GM12872 (cell line): ENCODE data around the gene BPIFB2.

Experiments
- TF ChIP-seq, protein P1 (sequence below): IDR thresholded peaks from 3 replicates; pipeline ENCODE4 v1.5.1; 2011; ENCODE audit warnings: low read depth, mild to moderate bottlenecking, low read length, moderate library complexity; ENCODE audit not compliant: insufficient read depth

The BPIFB2 gene

DNA sequence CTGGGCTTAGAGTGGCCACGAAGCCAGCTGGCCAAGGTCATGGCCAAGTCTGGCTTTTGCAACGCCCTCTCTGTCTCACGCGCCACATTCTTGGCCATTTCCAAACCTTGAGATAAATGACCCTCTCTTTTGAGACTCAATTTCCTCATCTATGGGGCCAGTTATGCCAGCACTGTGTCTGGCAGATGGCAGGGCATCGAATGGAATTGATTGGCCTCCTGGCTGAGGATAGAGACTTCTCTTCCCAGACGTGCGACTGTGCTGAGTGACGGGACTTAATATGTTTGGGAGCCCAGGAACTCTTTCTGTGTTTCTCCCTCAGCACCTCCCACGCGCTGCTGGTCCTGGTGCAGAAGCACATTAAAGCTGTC lies 7.6 kb downstream of the BPIFB2 start:
- TF ChIP-seq, protein P1, sequence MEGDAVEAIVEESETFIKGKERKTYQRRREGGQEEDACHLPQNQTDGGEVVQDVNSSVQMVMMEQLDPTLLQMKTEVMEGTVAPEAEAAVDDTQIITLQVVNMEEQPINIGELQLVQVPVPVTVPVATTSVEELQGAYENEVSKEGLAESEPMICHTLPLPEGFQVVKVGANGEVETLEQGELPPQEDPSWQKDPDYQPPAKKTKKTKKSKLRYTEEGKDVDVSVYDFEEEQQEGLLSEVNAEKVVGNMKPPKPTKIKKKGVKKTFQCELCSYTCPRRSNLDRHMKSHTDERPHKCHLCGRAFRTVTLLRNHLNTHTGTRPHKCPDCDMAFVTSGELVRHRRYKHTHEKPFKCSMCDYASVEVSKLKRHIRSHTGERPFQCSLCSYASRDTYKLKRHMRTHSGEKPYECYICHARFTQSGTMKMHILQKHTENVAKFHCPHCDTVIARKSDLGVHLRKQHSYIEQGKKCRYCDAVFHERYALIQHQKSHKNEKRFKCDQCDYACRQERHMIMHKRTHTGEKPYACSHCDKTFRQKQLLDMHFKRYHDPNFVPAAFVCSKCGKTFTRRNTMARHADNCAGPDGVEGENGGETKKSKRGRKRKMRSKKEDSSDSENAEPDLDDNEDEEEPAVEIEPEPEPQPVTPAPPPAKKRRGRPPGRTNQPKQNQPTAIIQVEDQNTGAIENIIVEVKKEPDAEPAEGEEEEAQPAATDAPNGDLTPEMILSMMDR = no peak

DNA sequence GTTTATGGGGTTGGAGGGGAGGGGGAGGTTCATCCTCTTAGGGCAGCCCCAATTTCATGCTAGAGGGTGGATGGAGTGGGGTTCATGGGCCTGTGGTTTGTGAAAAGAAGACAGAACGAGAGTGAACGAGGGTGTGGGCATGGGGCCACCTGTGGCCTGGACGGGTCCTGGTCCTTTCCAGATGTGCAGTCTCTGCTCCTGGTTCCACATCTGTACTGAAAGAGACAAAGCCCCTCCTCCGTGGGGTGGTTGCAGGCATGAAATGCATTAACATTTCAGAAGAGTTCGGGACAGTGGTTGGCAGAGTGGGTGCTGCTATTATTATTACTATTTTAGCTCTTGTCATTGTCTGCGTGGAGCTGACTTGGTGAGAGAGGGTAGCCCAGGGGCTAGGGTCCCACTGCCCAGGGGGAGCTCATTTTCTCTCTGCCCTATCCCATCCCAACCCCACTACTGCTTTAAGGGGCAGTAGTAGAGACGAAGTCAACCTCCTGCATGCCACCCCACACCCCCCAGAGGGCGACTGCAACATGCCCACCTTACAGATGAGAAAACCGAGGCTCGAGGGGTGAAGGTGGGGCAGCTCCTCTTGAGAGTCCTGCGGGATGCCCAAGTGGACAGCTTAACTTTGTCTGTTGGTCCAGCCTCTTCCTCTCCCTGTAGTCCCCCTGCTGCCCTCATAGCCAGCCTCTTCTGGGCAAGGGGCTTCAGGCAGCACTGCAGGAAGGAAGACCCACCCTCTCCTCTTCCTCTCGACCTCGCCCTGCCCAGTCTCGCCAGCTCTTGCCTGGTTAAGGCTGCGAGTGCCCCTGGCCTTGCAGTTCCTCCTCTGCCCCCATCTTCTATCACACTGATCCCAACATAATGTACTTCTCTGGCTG lies 8.4 kb downstream of the BPIFB2 start:
- TF ChIP-seq, protein P1 = no peak

- TF ChIP-seq, protein P1 = no peak
Observed at GRCh38 chr20:33016581-33017109, 9.1 kb downstream of the BPIFB2 start.

DNA sequence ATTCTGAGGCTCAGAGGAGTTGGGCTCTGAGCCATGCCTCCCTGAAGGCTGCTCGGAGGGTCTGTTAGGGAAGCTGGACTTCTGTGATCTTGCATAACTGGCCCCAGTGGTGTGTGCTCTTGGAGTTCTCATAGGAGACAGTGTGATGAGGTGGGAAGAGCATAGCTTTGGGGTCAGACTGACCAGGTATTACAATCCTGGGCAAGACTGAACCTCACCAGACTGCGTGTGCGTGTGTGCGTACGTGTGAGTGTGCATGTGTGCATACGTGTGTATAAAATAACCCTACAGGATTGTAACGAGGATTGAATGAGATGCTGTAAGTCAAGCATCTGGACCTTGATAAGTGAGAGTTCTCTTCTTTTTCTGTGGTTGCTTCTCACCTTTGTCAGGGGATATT lies 10.0 kb downstream of the BPIFB2 start:
- TF ChIP-seq, protein P1 = no peak

DNA sequence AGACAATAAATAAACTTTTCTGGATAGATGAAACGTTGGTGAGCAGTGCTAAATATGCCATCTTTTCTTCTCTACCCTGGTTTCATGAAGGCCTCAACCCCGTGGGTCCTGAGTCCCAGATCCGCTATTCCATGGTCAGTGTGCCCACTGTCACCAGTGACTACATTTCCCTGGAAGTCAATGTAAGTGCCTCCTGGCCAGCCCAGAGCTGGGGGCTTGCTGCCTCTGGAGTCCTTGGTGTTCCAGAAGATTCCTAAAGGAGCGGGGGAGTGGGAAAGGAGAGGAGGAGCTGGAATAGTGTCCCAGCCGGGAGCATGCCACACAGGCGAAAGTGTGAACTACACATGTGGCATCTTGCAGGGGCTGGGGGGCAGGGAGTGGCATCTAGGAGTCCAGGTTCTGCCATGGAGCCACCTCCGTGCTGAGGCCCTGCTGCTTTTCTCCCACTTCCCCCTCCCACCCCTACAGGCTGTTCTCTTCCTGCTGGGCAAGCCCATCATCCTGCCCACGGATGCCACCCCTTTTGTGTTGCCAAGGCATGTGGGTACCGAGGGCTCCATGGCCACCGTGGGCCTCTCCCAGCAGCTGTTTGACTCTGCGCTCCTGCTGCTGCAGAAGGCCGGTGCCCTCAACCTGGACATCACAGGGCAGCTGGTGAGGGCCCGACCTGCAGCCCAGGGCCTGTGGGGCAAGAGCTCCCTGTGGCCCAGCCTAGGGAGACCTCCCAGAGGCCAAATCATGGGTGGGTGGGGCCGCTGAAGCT lies 10.8 kb downstream of the BPIFB2 start:
- TF ChIP-seq, protein P1 = no peak

- TF ChIP-seq, protein P1 = no peak
Observed at GRCh38 chr20:33019465-33020277, 12.2 kb downstream of the BPIFB2 start.
